ENCODE measurements around the gene FBLL1. TPM values are rescaled to one million over a fixed set of nuclear protein-coding genes. Genes with fewer than 3 reads are reported as not detected.

The FBLL1 gene
- total and polyA plus RNA-seq, 9 of the 15 experiments (the other 6 are each of a cell fraction or from before 2014, with no cell fraction given) = not detected

DNA sequence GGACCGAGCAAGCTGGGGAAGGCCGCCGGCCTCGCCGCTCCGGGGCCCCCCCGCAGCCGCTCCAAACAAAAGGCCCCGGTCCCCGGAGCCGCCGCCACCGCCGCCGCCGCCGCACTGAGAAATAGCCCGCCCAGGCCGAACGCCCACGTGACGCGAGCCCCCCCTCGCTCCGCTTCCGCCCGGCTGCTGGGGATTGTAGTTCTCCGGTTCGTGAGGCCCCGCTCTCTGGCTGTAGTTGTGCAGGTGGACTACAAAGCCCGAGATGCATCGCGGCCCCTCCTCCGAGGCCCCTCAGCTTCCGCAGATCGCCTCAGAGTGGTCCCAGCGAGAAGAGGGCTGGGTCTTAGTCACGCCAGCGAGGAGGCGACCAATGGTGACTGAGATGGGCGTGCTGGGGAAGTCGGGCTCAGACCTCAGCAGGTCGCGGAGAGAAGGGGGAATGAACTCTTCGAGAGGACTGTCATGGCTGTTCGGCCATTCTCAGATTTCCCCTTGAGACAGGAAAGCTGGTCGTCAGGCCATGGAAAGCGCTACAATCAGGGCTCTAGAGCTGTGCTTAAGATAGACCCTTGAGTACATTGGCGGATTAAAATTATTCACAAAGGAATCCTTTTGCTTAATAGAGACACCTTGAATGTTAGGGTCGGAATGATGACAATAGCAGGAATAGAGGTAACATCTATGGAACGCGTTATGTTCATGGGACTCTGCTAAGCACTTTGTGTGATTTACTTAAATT, 50.6 kb downstream of the FBLL1 start (continued):
- TF ChIP-seq, protein P1, sequence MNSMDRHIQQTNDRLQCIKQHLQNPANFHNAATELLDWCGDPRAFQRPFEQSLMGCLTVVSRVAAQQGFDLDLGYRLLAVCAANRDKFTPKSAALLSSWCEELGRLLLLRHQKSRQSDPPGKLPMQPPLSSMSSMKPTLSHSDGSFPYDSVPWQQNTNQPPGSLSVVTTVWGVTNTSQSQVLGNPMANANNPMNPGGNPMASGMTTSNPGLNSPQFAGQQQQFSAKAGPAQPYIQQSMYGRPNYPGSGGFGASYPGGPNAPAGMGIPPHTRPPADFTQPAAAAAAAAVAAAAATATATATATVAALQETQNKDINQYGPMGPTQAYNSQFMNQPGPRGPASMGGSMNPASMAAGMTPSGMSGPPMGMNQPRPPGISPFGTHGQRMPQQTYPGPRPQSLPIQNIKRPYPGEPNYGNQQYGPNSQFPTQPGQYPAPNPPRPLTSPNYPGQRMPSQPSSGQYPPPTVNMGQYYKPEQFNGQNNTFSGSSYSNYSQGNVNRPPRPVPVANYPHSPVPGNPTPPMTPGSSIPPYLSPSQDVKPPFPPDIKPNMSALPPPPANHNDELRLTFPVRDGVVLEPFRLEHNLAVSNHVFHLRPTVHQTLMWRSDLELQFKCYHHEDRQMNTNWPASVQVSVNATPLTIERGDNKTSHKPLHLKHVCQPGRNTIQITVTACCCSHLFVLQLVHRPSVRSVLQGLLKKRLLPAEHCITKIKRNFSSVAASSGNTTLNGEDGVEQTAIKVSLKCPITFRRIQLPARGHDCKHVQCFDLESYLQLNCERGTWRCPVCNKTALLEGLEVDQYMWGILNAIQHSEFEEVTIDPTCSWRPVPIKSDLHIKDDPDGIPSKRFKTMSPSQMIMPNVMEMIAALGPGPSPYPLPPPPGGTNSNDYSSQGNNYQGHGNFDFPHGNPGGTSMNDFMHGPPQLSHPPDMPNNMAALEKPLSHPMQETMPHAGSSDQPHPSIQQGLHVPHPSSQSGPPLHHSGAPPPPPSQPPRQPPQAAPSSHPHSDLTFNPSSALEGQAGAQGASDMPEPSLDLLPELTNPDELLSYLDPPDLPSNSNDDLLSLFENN (IDR thresholded peaks at IDR 0.05; ENCODE audit: low read depth in 2 of 2, low read length in 2 of 2) = 0 out of 4 replicates have a peak, but pooled peaks of 1 of the 2 experiments have one; percentile 19
- peak; percentile 57 for TF ChIP-seq BHLHE40 (IDR thresholded peaks at IDR 0.05; ENCODE audit: low read length)
- no peak for TF ChIP-seq SMARCB1 (IDR thresholded peaks at IDR 0.05; ENCODE audit: insufficient read length, low read depth)
- TF ChIP-seq RBM14 (IDR thresholded peaks at IDR 0.05; ENCODE audit: borderline replicate concordance, insufficient read depth, low read depth, low read length) = no peak
- TF ChIP-seq ZNF384 (IDR thresholded peaks at IDR 0.05; ENCODE audit: low read depth, low read length) = no peak
- no peak for TF ChIP-seq ZZZ3 (IDR thresholded peaks at IDR 0.05)
- TF ChIP-seq ZBTB2 (IDR thresholded peaks at IDR 0.05) = peak; percentile 84; the same call in 1 of the 2 replicates
- no peak for TF ChIP-seq ZNF586 (CRISPR knock-in tag; conservative IDR thresholded peaks at IDR 0.05)
- TF ChIP-seq ZNF740 (CRISPR knock-in tag; IDR thresholded peaks at IDR 0.05) = peak; percentile 98
- TF ChIP-seq ZNF740 (tag; IDR thresholded peaks at IDR 0.05) = peak in 1 of 2 experiments; percentile 96; a peak in 2 of 4 replicates
- TF ChIP-seq HDAC6 (IDR thresholded peaks at IDR 0.05; ENCODE audit: low read depth, low read length) = no peak
- no peak for TF ChIP-seq TCFL5 (CRISPR knock-in tag; conservative IDR thresholded peaks at IDR 0.05)
- TF ChIP-seq MEIS2 (IDR thresholded peaks at IDR 0.05; ENCODE audit: partially characterized antibody) = no peak
- no peak; the same call in 1 of the 2 replicates for TF ChIP-seq NR2C1 (IDR thresholded peaks at IDR 0.05)
- peak; percentile 79 for TF ChIP-seq NR2C1 (tag; IDR thresholded peaks at IDR 0.05)
- TF ChIP-seq TEAD4 (IDR thresholded peaks at IDR 0.05; ENCODE audit: low read length) = no peak; the same call in 1 of the 2 replicates
- no peak for TF ChIP-seq TEAD4 (CRISPR knock-in tag; IDR thresholded peaks at IDR 0.05; ENCODE audit: borderline replicate concordance)
- TF ChIP-seq STAG1 (CRISPR knock-in tag; IDR thresholded peaks at IDR 0.05; ENCODE audit: borderline replicate concordance) = no peak
- no peak for TF ChIP-seq ZNF311 (CRISPR knock-in tag; IDR thresholded peaks at IDR 0.05)
- TF ChIP-seq, protein P2, sequence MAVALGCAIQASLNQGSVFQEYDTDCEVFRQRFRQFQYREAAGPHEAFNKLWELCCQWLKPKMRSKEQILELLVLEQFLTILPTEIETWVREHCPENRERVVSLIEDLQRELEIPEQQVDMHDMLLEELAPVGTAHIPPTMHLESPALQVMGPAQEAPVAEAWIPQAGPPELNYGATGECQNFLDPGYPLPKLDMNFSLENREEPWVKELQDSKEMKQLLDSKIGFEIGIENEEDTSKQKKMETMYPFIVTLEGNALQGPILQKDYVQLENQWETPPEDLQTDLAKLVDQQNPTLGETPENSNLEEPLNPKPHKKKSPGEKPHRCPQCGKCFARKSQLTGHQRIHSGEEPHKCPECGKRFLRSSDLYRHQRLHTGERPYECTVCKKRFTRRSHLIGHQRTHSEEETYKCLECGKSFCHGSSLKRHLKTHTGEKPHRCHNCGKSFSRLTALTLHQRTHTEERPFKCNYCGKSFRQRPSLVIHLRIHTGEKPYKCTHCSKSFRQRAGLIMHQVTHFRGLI (CRISPR knock-in tag; IDR thresholded peaks at IDR 0.05) = no peak
- no peak for TF ChIP-seq RBM22 (IDR thresholded peaks at IDR 0.05; ENCODE audit: low read depth, low read length, poor library complexity, severe bottlenecking)
- TF ChIP-seq TAL1 (IDR thresholded peaks at IDR 0.05) = no peak

Data from K562 (cell line).